T-helper 17 cell (primary cell): ENCODE measurements around the gene TMPRSS9. TPM values are rescaled to one million over a fixed set of nuclear protein-coding genes. Genes with fewer than 3 reads are reported as not detected.

Experiments
- ATAC-seq: fragments of 150-1000 bp; cut with Tn5 transposase; 2 replicates; pipeline ENCODE4 v1.10.0; 2021; ENCODE audit warnings: mild to moderate bottlenecking, moderate library complexity
- DNase-seq, 3 donors: peaks; one replicate each; pipeline versions ENCODE4 v3.0.0 to v3.0.0-alpha.2; 2020 to 2021
- H3K9me3 ChIP-seq: one replicate; pipeline ENCODE4 v1.7.0; 2013; ENCODE audit warnings: low read length, mild to moderate bottlenecking; ENCODE audit not compliant: control insufficient read depth, poor library complexity, severe bottlenecking
- H3K27ac Mint-ChIP-seq: one replicate; pipeline ENCODE4 v1.8.0; 2022; ENCODE audit warnings: mild to moderate bottlenecking, moderate library complexity, mixed read lengths
- H3K27me3 Mint-ChIP-seq: one replicate; pipeline ENCODE4 v1.8.0; 2022; ENCODE audit warnings: mixed read lengths
- H3K36me3 Mint-ChIP-seq: one replicate; pipeline ENCODE4 v1.8.0; 2022; ENCODE audit warnings: low read depth, mixed read lengths
- H3K4me1 Mint-ChIP-seq: one replicate; pipeline ENCODE4 v1.8.0; 2022; ENCODE audit warnings: mild to moderate bottlenecking, mixed read lengths
- H3K4me3 Mint-ChIP-seq: one replicate; pipeline ENCODE4 v1.8.0; 2022; ENCODE audit warnings: mild to moderate bottlenecking, moderate library complexity, mixed read lengths
- total RNA-seq, 4 donors: library from RNA in 2 of 4; stranded (reverse) in 2 of 4; gene quantifications; one replicate each; pipeline ENCODE4 v1.2.3 and lab custom pipeline; 2022 to 2026

Gene TMPRSS9
- total RNA-seq, 2 donors from 2014 or later = not detected

- Mint-ChIP-seq H3K4me3 (no peak overlapping the region), H3K27ac (peak overlapping the region; percentile 24)
These were observed 71.4 kb downstream of the TMPRSS9 start for GRCh38 chr19:2431318-2432055.

GRCh38 chr19:2432131-2432848 is 72.2 kb downstream of the TMPRSS9 start:
- Mint-ChIP-seq H3K4me3 (no peak overlapping the region), H3K27ac (no peak overlapping the region), H3K4me1 (peaks cover 5% of the 10 kb centered on the region), H3K36me3 (peaks cover 3% of the 10 kb centered on the region), H3K27me3 (no peaks in the 10 kb centered on the region)
- DNase-seq (no peak), ATAC-seq (no peak)
- H3K9me3 ChIP-seq = no peaks in the 10 kb centered on the region

More at GRCh38 chr19:2431318-2432055, 71.4 kb downstream of the TMPRSS9 start:
- no peaks in the 10 kb centered on the region for H3K9me3 ChIP-seq
- Mint-ChIP-seq H3K36me3 (peaks cover 4% of the 10 kb centered on the region), H3K27me3 (no peaks in the 10 kb centered on the region), H3K4me1 (peaks cover 6% of the 10 kb centered on the region)
- DNase-seq = no peak
- no peak for ATAC-seq

GRCh38 chr19:2433854-2434253 is 73.8 kb downstream of the TMPRSS9 start:
- DNase-seq = no peak
- no peaks in the 10 kb centered on the region for H3K4me1 Mint-ChIP-seq
- no peak overlapping the region for H3K4me3 Mint-ChIP-seq
- peaks cover 2% of the 10 kb centered on the region for H3K36me3 Mint-ChIP-seq
- no peaks in the 10 kb centered on the region for H3K9me3 ChIP-seq
- no peaks in the 10 kb centered on the region for H3K27me3 Mint-ChIP-seq
- H3K27ac Mint-ChIP-seq = no peak overlapping the region
- no peak for ATAC-seq

- no peak for DNase-seq
- no peak overlapping the region for H3K27ac Mint-ChIP-seq
- H3K4me3 Mint-ChIP-seq = no peak overlapping the region
These were observed 74.2 kb downstream of the TMPRSS9 start for GRCh38 chr19:2434267-2434666.

GRCh38 chr19:2434721-2435265 is 74.7 kb downstream of the TMPRSS9 start:
- no peak for ATAC-seq
- no peaks in the 10 kb centered on the region for H3K27me3 Mint-ChIP-seq
- H3K9me3 ChIP-seq = no peaks in the 10 kb centered on the region
- no peak overlapping the region for H3K27ac Mint-ChIP-seq
- H3K4me3 Mint-ChIP-seq = no peak overlapping the region
- peaks cover 2% of the 10 kb centered on the region for H3K36me3 Mint-ChIP-seq
- H3K4me1 Mint-ChIP-seq = no peaks in the 10 kb centered on the region
- DNase-seq = no peak

More at GRCh38 chr19:2434267-2434666, 74.2 kb downstream of the TMPRSS9 start:
- no peaks in the 10 kb centered on the region for H3K9me3 ChIP-seq
- no peak for ATAC-seq
- peaks cover 2% of the 10 kb centered on the region for H3K36me3 Mint-ChIP-seq
- H3K27me3 Mint-ChIP-seq = no peaks in the 10 kb centered on the region
- no peaks in the 10 kb centered on the region for H3K4me1 Mint-ChIP-seq

- no peak overlapping the region for H3K4me3 Mint-ChIP-seq
- peaks cover 5% of the 10 kb centered on the region for H3K4me1 Mint-ChIP-seq
- ATAC-seq (no peak), DNase-seq (no peak)
- peaks cover 6% of the 10 kb centered on the region for H3K36me3 Mint-ChIP-seq
- H3K27me3 Mint-ChIP-seq = no peaks in the 10 kb centered on the region
- no peaks in the 10 kb centered on the region for H3K9me3 ChIP-seq
- no peak overlapping the region for H3K27ac Mint-ChIP-seq
These were observed 76.3 kb downstream of the TMPRSS9 start for GRCh38 chr19:2436384-2436783.

GRCh38 chr19:2436926-2437325 is 76.9 kb downstream of the TMPRSS9 start:
- H3K27ac Mint-ChIP-seq = no peak overlapping the region
- no peak for DNase-seq
- H3K9me3 ChIP-seq = no peaks in the 10 kb centered on the region
- no peak overlapping the region for H3K4me3 Mint-ChIP-seq
- H3K36me3 Mint-ChIP-seq = peaks cover 6% of the 10 kb centered on the region
- no peaks in the 10 kb centered on the region for H3K27me3 Mint-ChIP-seq
- H3K4me1 Mint-ChIP-seq = peaks cover 5% of the 10 kb centered on the region
- no peak for ATAC-seq

GRCh38 chr19:2438178-2438577 is 78.1 kb downstream of the TMPRSS9 start:
- DNase-seq (no peak), ATAC-seq (no peak)
- Mint-ChIP-seq H3K27me3 (no peaks in the 10 kb centered on the region), H3K4me1 (peaks cover 5% of the 10 kb centered on the region), H3K4me3 (no peak overlapping the region), H3K27ac (no peak overlapping the region), H3K36me3 (peaks cover 6% of the 10 kb centered on the region)
- no peaks in the 10 kb centered on the region for H3K9me3 ChIP-seq

GRCh38 chr19:2440515-2440914 is 80.5 kb downstream of the TMPRSS9 start:
- DNase-seq (no peak), ATAC-seq (no peak)
- no peak overlapping the region for H3K4me3 Mint-ChIP-seq
- no peak overlapping the region for H3K27ac Mint-ChIP-seq
- no peaks in the 10 kb centered on the region for H3K27me3 Mint-ChIP-seq
- H3K36me3 Mint-ChIP-seq = peaks cover 3% of the 10 kb centered on the region
- H3K4me1 Mint-ChIP-seq = peaks cover 7% of the 10 kb centered on the region
- H3K9me3 ChIP-seq = no peaks in the 10 kb centered on the region

GRCh38 chr19:2441096-2441752 is 81.2 kb downstream of the TMPRSS9 start:
- H3K27me3 Mint-ChIP-seq = no peaks in the 10 kb centered on the region
- H3K36me3 Mint-ChIP-seq = peaks cover 3% of the 10 kb centered on the region
- DNase-seq = no peak
- H3K4me3 Mint-ChIP-seq = no peak overlapping the region
- H3K9me3 ChIP-seq = no peaks in the 10 kb centered on the region
- H3K27ac Mint-ChIP-seq = no peak overlapping the region
- peaks cover 7% of the 10 kb centered on the region for H3K4me1 Mint-ChIP-seq
- ATAC-seq = no peak

- H3K4me3 Mint-ChIP-seq = no peak overlapping the region
- DNase-seq (no peak), ATAC-seq (no peak)
- H3K27ac Mint-ChIP-seq = no peak overlapping the region
- H3K9me3 ChIP-seq = no peaks in the 10 kb centered on the region
- H3K4me1 Mint-ChIP-seq = peaks cover 12% of the 10 kb centered on the region
- peaks cover 3% of the 10 kb centered on the region for H3K36me3 Mint-ChIP-seq
- H3K27me3 Mint-ChIP-seq = no peaks in the 10 kb centered on the region
These were observed 83.2 kb downstream of the TMPRSS9 start for GRCh38 chr19:2443116-2443784.

- H3K4me1 Mint-ChIP-seq = peaks cover 13% of the 10 kb centered on the region
- ATAC-seq = no peak
- H3K36me3 Mint-ChIP-seq = peaks cover 3% of the 10 kb centered on the region
- H3K9me3 ChIP-seq = no peaks in the 10 kb centered on the region
- H3K27me3 Mint-ChIP-seq = no peaks in the 10 kb centered on the region
- H3K27ac Mint-ChIP-seq = no peak overlapping the region
- no peak for DNase-seq
- H3K4me3 Mint-ChIP-seq = no peak overlapping the region
These were observed 83.7 kb downstream of the TMPRSS9 start for GRCh38 chr19:2443785-2444182.
